ENCODE results near the gene ABHD14A.

The ABHD14A gene

DNA sequence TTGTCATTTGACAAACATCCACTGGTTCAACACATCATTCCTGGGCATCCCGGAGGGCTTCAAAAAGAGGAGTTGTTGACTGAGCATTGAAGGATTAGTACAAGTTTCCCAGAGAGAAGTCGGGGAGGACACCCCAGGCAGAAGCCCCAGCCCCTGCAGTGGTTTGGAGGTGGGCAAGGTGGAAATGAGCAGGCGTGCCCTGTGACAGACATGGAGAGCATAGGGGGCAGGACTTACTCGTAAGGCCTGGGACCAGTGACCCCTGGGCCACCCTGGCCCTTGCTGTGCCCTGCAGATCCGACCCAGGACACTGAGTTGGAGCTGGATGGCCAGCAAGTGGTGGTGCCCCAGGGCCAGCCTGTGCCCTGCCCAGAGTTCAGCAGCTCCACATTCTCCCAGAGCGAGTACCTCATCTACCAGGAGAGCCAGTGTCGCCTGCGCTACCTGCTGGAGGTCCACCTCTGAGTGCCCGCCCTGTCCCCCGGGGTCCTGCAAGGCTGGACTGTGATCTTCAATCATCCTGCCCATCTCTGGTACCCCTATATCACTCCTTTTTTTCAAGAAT, 26.8 kb upstream of the ABHD14A start:
- TF ChIP-seq SUZ12 (IDR thresholded peaks at IDR 0.05; ENCODE audit: extremely low read depth, insufficient read depth, insufficient read length) (no peak), ZNF274 (IDR thresholded peaks at IDR 0.05; ENCODE audit: low read depth, low read length) (no peak)
- Histone ChIP-seq H3K36me3 (ENCODE audit: insufficient read depth, insufficient read length, low read length) (no peaks in the 10 kb centered on the region), H3K9me3 (ENCODE audit: insufficient read depth, low read length) (no peaks in the 10 kb centered on the region), H3K9ac (ENCODE audit: insufficient read length, low read depth) (no peak overlapping the region), H3K4me1 (ENCODE audit: insufficient read depth, insufficient read length) (peaks cover 4% of the 10 kb centered on the region), H3K4me3 (ENCODE audit: insufficient read length, low read depth) (no peak overlapping the region), H3K27me3 (ENCODE audit: insufficient read depth, insufficient read length) (peaks cover 13% of the 10 kb centered on the region)
- DNase-seq (ENCODE audit: low read depth, low spot score): no peak

DNA sequence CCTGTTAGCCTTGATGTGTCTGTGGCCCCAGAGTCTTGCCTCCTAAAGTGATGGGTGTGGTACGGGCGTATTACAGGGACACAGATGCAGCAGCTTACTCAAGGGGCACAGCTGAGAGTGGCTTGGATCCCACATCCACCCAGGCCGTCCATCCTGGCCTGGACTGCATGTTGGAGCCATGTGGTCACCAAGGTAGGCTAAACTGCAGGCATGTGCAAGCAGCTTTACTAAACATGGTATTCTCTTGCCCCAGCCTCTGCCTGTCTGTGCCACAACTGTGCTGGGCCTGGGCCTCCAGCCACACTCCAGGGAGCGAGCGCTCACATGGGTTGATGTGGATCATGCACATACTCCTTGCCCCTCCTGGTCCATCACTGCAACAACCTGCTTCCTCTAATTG, 25.7 kb upstream of the ABHD14A start:
- TF ChIP-seq SUZ12 (IDR thresholded peaks at IDR 0.05; ENCODE audit: extremely low read depth, insufficient read depth, insufficient read length) (no peak), YY1 (IDR thresholded peaks at IDR 0.05; ENCODE audit: insufficient read depth, insufficient read length) (no peak), ZNF274 (IDR thresholded peaks at IDR 0.05; ENCODE audit: low read depth, low read length) (no peak)
- peaks cover 22% of the 10 kb centered on the region for H3K27me3 ChIP-seq (ENCODE audit: insufficient read depth, insufficient read length)
- no peaks in the 10 kb centered on the region for H3K36me3 ChIP-seq (ENCODE audit: insufficient read depth, insufficient read length, low read length)
- no peak overlapping the region for H3K9ac ChIP-seq (ENCODE audit: insufficient read length, low read depth)
- H3K4me1 ChIP-seq (ENCODE audit: insufficient read depth, insufficient read length): peaks cover 4% of the 10 kb centered on the region
- no peaks in the 10 kb centered on the region for H3K9me3 ChIP-seq (ENCODE audit: insufficient read depth, low read length)
- H3K4me3 ChIP-seq (ENCODE audit: insufficient read length, low read depth): no peak overlapping the region
- DNase-seq (ENCODE audit: low read depth, low spot score): no peak

DNA sequence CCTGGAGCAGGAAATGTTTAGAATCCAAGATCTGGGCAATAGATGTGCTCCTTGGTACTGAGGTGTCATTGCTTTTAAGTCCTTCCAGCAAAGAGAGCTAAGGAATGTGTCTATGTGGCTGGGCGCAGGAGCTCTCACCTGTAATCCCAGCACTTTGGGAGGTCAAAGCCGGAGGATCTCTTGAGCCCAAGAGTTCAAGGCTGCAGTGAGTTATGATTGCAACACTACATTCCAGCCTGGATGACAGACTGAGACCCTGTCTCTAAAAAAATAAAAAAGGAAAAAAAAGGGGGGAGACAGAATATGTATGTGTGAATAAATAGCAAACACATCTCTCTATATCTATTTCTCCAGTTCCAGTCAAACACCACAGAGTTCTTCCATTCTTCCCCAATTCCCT, 24.0 kb upstream of the ABHD14A start:
- H3K27me3 ChIP-seq (ENCODE audit: insufficient read depth, insufficient read length): peaks cover 35% of the 10 kb centered on the region
- no peaks in the 10 kb centered on the region for H3K9me3 ChIP-seq (ENCODE audit: insufficient read depth, low read length)
- no peaks in the 10 kb centered on the region for H3K36me3 ChIP-seq (ENCODE audit: insufficient read depth, insufficient read length, low read length)
- TF ChIP-seq YY1 (IDR thresholded peaks at IDR 0.05; ENCODE audit: insufficient read depth, insufficient read length) (no peak), ZNF274 (IDR thresholded peaks at IDR 0.05; ENCODE audit: low read depth, low read length) (no peak), SUZ12 (IDR thresholded peaks at IDR 0.05; ENCODE audit: extremely low read depth, insufficient read depth, insufficient read length) (no peak)
- no peak overlapping the region for H3K9ac ChIP-seq (ENCODE audit: insufficient read length, low read depth)
- peaks cover 11% of the 10 kb centered on the region for H3K4me1 ChIP-seq (ENCODE audit: insufficient read depth, insufficient read length)
- no peak overlapping the region for H3K4me3 ChIP-seq (ENCODE audit: insufficient read length, low read depth)
- DNase-seq (ENCODE audit: low read depth, low spot score): no peak

DNA sequence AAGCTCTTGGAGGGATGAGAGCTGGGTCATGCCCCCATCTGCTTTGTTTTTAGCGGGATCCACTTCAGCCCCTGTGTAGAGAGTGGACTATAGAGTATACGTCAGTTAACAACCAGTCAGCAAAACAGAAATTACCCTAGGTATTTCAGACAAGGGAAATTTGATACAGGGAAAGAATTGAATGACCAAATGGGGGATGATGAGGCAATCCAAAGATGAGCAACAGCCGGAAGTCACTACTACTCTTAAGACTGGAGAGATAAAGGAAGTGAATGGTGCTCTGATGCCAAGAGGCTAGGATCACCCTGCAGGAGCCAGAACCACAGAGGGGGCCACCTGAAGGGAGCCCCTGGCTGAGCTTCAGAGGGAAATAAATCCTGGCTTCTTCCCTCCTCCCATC, 21.4 kb upstream of the ABHD14A start:
- H3K4me1 ChIP-seq (ENCODE audit: insufficient read depth, insufficient read length): peaks cover 12% of the 10 kb centered on the region
- H3K9ac ChIP-seq (ENCODE audit: insufficient read length, low read depth): no peak overlapping the region
- H3K27me3 ChIP-seq (ENCODE audit: insufficient read depth, insufficient read length): peaks cover 35% of the 10 kb centered on the region
- H3K36me3 ChIP-seq (ENCODE audit: insufficient read depth, insufficient read length, low read length): peaks cover 15% of the 10 kb centered on the region
- DNase-seq (ENCODE audit: low read depth, low spot score): no peak
- TF ChIP-seq YY1 (IDR thresholded peaks at IDR 0.05; ENCODE audit: insufficient read depth, insufficient read length) (no peak), ZNF274 (IDR thresholded peaks at IDR 0.05; ENCODE audit: low read depth, low read length) (no peak), SUZ12 (IDR thresholded peaks at IDR 0.05; ENCODE audit: extremely low read depth, insufficient read depth, insufficient read length) (no peak)
- no peak overlapping the region for H3K4me3 ChIP-seq (ENCODE audit: insufficient read length, low read depth)
- no peaks in the 10 kb centered on the region for H3K9me3 ChIP-seq (ENCODE audit: insufficient read depth, low read length)

DNA sequence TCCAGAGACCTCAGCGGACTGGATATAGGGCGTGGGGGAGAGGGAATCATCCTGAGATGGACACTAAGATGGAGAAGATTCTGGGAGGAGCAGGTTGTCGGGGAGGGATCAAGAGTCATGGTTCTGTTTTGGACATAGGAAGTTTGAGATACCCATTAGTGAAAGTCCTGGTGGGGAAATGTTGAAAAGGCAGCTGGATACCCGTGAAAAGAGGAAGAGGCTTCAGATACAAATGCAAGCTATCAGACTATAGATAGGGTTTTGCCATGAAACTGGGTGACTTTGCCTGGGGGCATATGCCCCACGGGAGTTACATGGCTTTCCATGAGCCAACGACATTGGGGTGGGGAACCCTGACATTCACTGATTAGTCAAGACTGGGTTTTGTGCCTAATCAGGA, 20.8 kb upstream of the ABHD14A start:
- H3K4me3 ChIP-seq (ENCODE audit: insufficient read length, low read depth): no peak overlapping the region
- no peak for DNase-seq (ENCODE audit: low read depth, low spot score)
- H3K36me3 ChIP-seq (ENCODE audit: insufficient read depth, insufficient read length, low read length): peaks cover 21% of the 10 kb centered on the region
- H3K9me3 ChIP-seq (ENCODE audit: insufficient read depth, low read length): no peaks in the 10 kb centered on the region
- peaks cover 12% of the 10 kb centered on the region for H3K4me1 ChIP-seq (ENCODE audit: insufficient read depth, insufficient read length)
- H3K27me3 ChIP-seq (ENCODE audit: insufficient read depth, insufficient read length): peaks cover 33% of the 10 kb centered on the region
- no peak for TF ChIP-seq SUZ12 (IDR thresholded peaks at IDR 0.05; ENCODE audit: extremely low read depth, insufficient read depth, insufficient read length)
- TF ChIP-seq YY1 (IDR thresholded peaks at IDR 0.05; ENCODE audit: insufficient read depth, insufficient read length): no peak
- TF ChIP-seq ZNF274 (IDR thresholded peaks at IDR 0.05; ENCODE audit: low read depth, low read length): no peak
- H3K9ac ChIP-seq (ENCODE audit: insufficient read length, low read depth): no peak overlapping the region

DNA sequence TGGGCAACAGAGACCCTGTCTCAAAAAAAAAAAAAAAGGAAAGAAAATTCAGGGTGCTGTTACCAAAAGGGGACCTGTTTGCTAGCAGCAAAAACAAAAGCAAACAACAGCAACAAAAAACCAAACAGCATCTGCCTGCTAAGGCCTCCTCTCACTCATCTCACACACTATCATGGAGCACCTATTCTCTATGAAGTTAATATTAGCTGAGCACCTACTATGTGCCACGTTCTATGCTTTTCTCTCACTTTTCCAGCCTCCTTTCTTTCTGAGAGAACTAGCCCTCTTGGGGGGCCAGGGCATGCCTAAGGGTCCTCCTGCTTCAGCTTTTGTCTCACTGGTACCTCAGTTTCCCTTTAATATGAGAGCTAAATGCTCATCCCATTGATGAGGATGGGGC, 20.2 kb upstream of the ABHD14A start:
- H3K27me3 ChIP-seq (ENCODE audit: insufficient read depth, insufficient read length): peaks cover 29% of the 10 kb centered on the region
- no peak overlapping the region for H3K4me3 ChIP-seq (ENCODE audit: insufficient read length, low read depth)
- H3K9me3 ChIP-seq (ENCODE audit: insufficient read depth, low read length): no peaks in the 10 kb centered on the region
- no peak overlapping the region for H3K9ac ChIP-seq (ENCODE audit: insufficient read length, low read depth)
- peaks cover 12% of the 10 kb centered on the region for H3K4me1 ChIP-seq (ENCODE audit: insufficient read depth, insufficient read length)
- TF ChIP-seq YY1 (IDR thresholded peaks at IDR 0.05; ENCODE audit: insufficient read depth, insufficient read length): no peak
- TF ChIP-seq ZNF274 (IDR thresholded peaks at IDR 0.05; ENCODE audit: low read depth, low read length): no peak
- no peak for TF ChIP-seq SUZ12 (IDR thresholded peaks at IDR 0.05; ENCODE audit: extremely low read depth, insufficient read depth, insufficient read length)
- H3K36me3 ChIP-seq (ENCODE audit: insufficient read depth, insufficient read length, low read length): peaks cover 27% of the 10 kb centered on the region
- DNase-seq (ENCODE audit: low read depth, low spot score): no peak

DNA sequence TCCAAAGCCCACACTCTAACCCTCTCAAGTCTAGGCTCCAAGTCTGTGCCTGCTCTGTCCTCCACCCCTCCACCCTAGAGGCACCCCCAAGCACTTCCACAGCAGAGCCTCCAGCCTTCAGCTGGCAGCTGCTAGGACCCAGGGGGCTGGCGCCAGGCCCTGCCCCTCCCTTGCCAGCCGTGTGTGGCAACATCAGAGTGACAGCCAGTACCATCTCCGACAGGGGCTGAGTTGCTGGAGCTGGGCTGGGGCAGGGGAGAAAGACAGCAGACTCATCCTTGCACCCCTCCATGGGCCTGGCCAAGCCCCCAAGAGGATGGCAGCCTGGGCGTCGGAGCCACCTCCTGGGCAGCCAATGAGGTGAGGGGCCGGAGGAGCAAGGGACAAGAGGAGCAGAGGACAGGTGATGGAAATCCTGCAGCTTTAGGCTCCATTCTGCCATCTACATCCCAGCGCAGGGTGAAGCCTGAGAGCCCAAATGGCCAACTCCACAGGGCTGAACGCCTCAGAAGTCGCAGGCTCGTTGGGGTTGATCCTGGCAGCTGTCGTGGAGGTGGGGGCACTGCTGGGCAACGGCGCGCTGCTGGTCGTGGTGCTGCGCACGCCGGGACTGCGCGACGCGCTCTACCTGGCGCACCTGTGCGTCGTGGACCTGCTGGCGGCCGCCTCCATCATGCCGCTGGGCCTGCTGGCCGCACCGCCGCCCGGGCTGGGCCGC, 19.5 kb upstream of the ABHD14A start, which contains the start of gene GPR62:
Gene GPR62, plus strand, starts transcription at position 207 of the 718 bp plus-strand sequence. Its CDS starts 272 bp downstream, at position 479.
- peaks cover 12% of the 10 kb centered on the region for H3K4me1 ChIP-seq (ENCODE audit: insufficient read depth, insufficient read length)
- H3K4me3 ChIP-seq (ENCODE audit: insufficient read length, low read depth): peak within 1 kb of the TSS; percentile 58
- H3K27me3 ChIP-seq (ENCODE audit: insufficient read depth, insufficient read length): peaks cover 29% of the 10 kb centered on the region
- DNase-seq (ENCODE audit: low read depth, low spot score): no peak
- peak within 1 kb of the TSS; percentile 82 for H3K9ac ChIP-seq (ENCODE audit: insufficient read length, low read depth)
- TF ChIP-seq YY1 (IDR thresholded peaks at IDR 0.05; ENCODE audit: insufficient read depth, insufficient read length): no peak
- TF ChIP-seq ZNF274 (IDR thresholded peaks at IDR 0.05; ENCODE audit: low read depth, low read length): no peak
- TF ChIP-seq SUZ12 (IDR thresholded peaks at IDR 0.05; ENCODE audit: extremely low read depth, insufficient read depth, insufficient read length): no peak
- peaks cover 33% of the 10 kb centered on the region for H3K36me3 ChIP-seq (ENCODE audit: insufficient read depth, insufficient read length, low read length)
- H3K9me3 ChIP-seq (ENCODE audit: insufficient read depth, low read length): no peaks in the 10 kb centered on the region

All from NT2/D1 (cell line).